ENCODE data around the gene RABGAP1L. TPM values are rescaled to one million over a fixed set of nuclear protein-coding genes. Genes with fewer than 3 reads are reported as not detected.

Gene RABGAP1L
- total and polyA plus RNA-seq, 2 of the 4 experiments (the other 2 are of a cell fraction): 7.9 to 26.7 TPM

DNA sequence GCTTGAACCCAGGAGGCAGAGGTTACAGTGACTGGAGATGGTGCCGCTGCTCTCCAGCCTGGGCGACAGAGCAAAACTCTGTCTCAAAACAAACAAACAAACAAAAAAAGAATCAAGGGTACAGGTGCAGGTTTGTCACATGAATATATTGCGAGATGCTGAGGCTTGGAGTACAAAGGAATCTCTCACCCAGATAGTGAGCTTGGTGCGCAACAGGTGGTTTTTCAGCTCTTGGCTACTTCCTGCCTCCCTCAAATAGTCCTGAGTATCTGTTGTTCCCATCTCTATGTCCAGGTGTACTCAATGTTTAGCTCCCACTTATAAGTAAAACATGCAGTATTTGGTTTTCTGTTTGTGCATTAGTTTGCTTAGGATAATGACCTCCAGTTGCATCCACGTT is 666.5 kb downstream of the RABGAP1L start:
- dilution Hi-C loops (cut with HindIII; ENCODE audit: low sequenced_read_pairs, unreplicated experiment) (no loop called here), intact Hi-C loops (cut with micrococcal nuclease) (no loop called here), in situ Hi-C loops (cut with MboI; ENCODE audit: low sequenced_read_pairs) (no loop called here)
- H2BK20ac ChIP-seq (ENCODE audit: low read depth, low read length): no peak overlapping the region
- H3K79me1 ChIP-seq (ENCODE audit: low read depth in 1 of 2, low read length in 2 of 2): no peaks in the 10 kb centered on the region
- no peak overlapping the region for H3K18ac ChIP-seq (ENCODE audit: low read depth, low read length)
- H4K5ac ChIP-seq (ENCODE audit: low read depth, low read length): no peak overlapping the region
- H3K4ac ChIP-seq (ENCODE audit: low read depth, low read length): no peak overlapping the region
- DNase-seq: no peak
- H2BK5ac ChIP-seq (ENCODE audit: low read depth, low read length, poor library complexity, severe bottlenecking): no peak overlapping the region
- H3K56ac ChIP-seq (ENCODE audit: extremely low read depth, insufficient read depth, low read length): no peak overlapping the region
- no peaks in the 10 kb centered on the region for H4K20me1 ChIP-seq (ENCODE audit: insufficient read depth, low read length)
- no peak overlapping the region for H2AK9ac ChIP-seq (replicated peaks; ENCODE audit: low read depth, low read length, poor library complexity)
- POLR2A ChIA-PET (ENCODE audit: unreplicated experiment): no interaction called here
- H3K4me2 ChIP-seq (ENCODE audit: low read depth, low read length): no peak overlapping the region
- H4K8ac ChIP-seq (ENCODE audit: low read depth in 2 of 2, low read length in 2 of 2): no peak overlapping the region
- H3K9me1 ChIP-seq (ENCODE audit: insufficient read depth, low read length): no peaks in the 10 kb centered on the region
- no peak overlapping the region for H2AFZ ChIP-seq (replicated peaks; ENCODE audit: low read length, poor library complexity)
- TF ChIP-seq CEBPB (IDR thresholded peaks at IDR 0.05; ENCODE audit: low read depth, low read length) (no peak), MAZ (IDR thresholded peaks at IDR 0.05; ENCODE audit: borderline replicate concordance, low read depth, low read length) (no peak)
- H4K91ac ChIP-seq (ENCODE audit: insufficient read depth, low read depth, low read length): no peak overlapping the region
- H3K27ac ChIP-seq (ENCODE audit: insufficient read depth, low read length): no peak overlapping the region
- no peak overlapping the region for H2BK120ac ChIP-seq (ENCODE audit: low read depth, low read length)
- BruUV-seq (replicated peaks): no TSS peak
- no peaks in the 10 kb centered on the region for H3K27me3 ChIP-seq (ENCODE audit: control insufficient read depth, insufficient read depth, low read length)
- H3K4me3 ChIP-seq (ENCODE audit: insufficient read depth, low read depth, low read length): no peak overlapping the region
- H3K36me3 ChIP-seq (ENCODE audit: control insufficient read depth, insufficient read depth, low read length): no peaks in the 10 kb centered on the region
- H3K14ac ChIP-seq (replicated peaks; ENCODE audit: low read depth, low read length): no peak overlapping the region
- CTCF ChIA-PET: interaction anchor here (1.0 kb wide), 1 partner anchor 10 kb away, joined by 6 read pairs; no protein-coding TSS in a partner anchor
- H3K9ac ChIP-seq (ENCODE audit: low read depth, low read length): no peak overlapping the region
- ATAC-seq (ENCODE audit: low read depth): no peak
- H2BK15ac ChIP-seq (ENCODE audit: low read depth, low read length): no peak overlapping the region
- no peak overlapping the region for H3K23ac ChIP-seq (ENCODE audit: low read depth, low read length)
- H3K4me1 ChIP-seq (ENCODE audit: control insufficient read depth, insufficient read depth, low read length): no peaks in the 10 kb centered on the region
- no peaks in the 10 kb centered on the region for H3K9me3 ChIP-seq (ENCODE audit: control insufficient read depth, insufficient read depth, low read length)
- WGBS, 2 experiments (ENCODE audit: extremely low coverage in 2 of 2, insufficient read length in 1 of 2): no CpG with 5 or more reads among the region's 5 CpGs
- H2AK5ac ChIP-seq (ENCODE audit: low read depth, low read length): no peak overlapping the region
